GM21737 (cell line): Measurements from ENCODE around the gene CPT1B.
"Not testable (repeated sequence)": the region's sequence is repeated elsewhere in the genome, so short reads cannot be mapped to it uniquely, and the experiment has no call there.

ENCODE experiments used
- ATAC-seq: cut with Tn5 transposase; IDR thresholded peaks from one replicate; pipeline ENCODE4 v1.9.1; 2021; ENCODE audit warnings: mild to moderate bottlenecking, moderate library complexity; ENCODE audit not compliant: unreplicated experiment

The CPT1B gene

GRCh38 chr22:50547263-50547985 is 30.8 kb downstream of the CPT1B start:
- ATAC-seq: no peak

GRCh38 chr22:50546326-50547262 is 31.6 kb downstream of the CPT1B start:
- ATAC-seq: no peak

GRCh38 chr22:50545522-50546325 is 32.5 kb downstream of the CPT1B start, which contains the start of gene KLHDC7B:
TSS of gene KLHDC7B (plus strand) at chr22:50545899. CDS start at chr22:50546244, 345 bp downstream.
- no peak for ATAC-seq

- no peak for ATAC-seq
These were observed 33.4 kb downstream of the CPT1B start for GRCh38 chr22:50544746-50545253.

- ATAC-seq: no peak
These were observed 34.0 kb downstream of the CPT1B start for GRCh38 chr22:50544078-50544745.

DNA sequence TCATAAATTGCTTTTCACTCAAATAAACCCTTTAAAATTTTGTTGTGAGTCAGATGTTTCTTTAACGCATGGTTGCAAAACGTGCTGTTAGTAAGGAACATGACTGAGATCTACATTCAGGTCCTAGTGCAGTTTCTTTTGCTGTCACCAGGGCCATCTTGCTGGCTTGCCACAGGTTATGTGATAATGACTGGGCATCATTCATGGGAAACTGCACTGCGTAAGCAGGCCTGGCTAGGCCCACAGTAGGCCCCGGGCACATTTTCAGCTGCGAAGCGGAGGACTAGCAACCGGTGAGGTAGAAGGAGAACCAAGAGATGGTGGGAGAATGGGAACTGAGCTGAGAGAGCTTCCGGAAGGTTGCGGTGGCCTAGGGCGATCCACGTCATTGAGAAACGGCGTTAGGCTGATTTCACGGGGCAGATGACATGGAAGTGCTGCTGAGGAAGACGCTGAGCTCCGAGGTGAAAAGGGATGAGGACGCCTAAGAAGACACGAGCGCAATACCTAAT is 35.8 kb downstream of the CPT1B start:
- ATAC-seq: no peak

- not testable (repeated sequence) for ATAC-seq
These were observed 36.6 kb downstream of the CPT1B start for GRCh38 chr22:50541667-50542026.

DNA sequence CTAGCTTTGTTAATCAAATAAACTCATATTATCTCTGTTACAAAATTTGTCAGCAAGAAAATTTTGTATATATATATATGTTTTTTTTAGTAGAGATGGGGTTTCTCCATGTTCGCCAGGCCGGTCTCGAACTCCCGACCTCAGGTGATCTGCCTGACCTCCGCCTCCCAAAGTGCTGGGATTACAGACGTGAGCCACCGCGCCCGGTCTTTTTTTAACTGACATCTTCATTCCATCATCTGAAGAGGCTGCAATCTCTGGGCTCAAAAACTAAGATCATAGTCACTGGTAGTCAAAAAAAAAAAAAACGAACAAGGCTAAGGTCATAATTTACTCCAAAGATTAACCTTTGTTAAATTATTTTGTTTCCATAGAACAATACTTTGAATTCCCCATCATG is 37.8 kb downstream of the CPT1B start:
- ATAC-seq: no peak

DNA sequence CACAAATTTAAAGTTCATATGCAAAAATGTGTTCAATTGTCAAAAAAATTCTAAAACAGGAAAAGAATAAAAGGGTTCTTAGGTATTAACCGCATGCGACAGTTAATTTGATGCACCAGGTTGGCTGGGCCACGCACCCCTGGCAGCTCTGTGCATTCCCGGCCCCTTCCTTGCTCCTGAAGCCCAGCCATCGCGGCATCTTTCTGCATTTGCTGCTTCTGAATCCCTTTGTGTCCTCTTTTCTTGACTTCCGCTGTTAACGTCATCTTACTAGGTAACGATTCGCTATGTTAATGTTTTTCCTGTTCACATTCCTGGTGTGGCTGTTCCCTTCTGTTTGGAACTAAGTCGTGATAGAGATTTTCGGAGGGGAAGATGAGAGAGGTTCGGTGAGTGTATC is 40.5 kb downstream of the CPT1B start:
- no peak for ATAC-seq

- ATAC-seq: no peak
These were observed 42.0 kb downstream of the CPT1B start for GRCh38 chr22:50536226-50536625.

DNA sequence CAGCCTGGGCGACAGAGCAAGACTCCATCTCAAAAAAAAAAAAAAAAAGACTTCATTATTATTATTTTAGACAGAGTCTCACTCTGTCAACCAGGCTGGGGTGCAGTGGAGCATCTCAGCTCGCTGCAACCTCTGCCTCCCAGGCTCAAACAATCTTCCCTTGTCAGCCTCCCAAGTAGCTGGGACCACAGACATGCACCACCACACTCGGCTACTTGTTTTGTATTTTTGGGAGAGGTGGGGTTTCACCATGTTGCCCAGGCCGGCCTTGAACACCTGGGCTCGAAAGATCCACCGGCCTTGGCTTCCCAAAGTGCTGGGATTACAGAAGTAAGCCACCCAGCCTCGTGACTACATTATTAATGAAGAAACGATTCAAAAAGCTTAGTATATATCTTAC is 43.1 kb downstream of the CPT1B start:
- ATAC-seq: no peak

GRCh38 chr22:50533856-50534711 is 44.1 kb downstream of the CPT1B start:
- ATAC-seq: not testable (repeated sequence)

- no peak for ATAC-seq
These were observed 45.1 kb downstream of the CPT1B start for GRCh38 chr22:50532824-50533796.

DNA sequence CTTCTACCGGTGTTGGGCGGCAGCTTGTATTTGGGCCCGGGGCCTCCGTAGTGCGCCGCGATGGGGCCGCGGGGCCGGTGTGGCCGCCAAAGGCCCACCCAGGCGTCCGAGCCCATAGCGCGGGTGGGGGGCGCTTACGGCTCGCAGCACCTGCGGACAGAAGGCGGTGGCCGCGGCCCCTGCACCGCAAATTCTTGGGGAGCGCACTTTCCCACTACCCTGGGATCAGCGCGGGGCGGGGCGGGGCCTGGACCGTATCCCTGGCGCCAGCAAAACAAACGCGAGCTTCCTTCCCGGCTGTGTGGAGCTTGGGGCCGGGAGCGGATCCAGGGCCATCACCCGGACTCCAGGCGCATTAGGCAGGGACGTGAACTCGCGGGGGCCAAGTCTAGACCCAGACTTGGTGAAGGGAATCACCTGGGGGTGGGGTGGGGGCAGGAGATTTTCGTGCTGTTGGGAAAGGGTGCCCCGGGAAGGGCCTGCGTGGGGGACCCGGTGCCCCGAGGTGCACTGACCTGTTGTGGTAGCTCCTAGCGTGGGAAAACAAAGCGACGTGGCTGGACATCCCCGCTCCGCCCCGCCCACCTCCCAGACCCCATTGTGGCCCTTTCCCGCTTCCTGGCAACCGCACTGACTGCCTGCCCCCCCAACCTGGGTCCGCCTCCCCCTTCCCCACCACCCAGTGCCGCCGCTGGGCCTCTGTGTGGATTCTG is 46.1 kb downstream of the CPT1B start:
- ATAC-seq: no peak

DNA sequence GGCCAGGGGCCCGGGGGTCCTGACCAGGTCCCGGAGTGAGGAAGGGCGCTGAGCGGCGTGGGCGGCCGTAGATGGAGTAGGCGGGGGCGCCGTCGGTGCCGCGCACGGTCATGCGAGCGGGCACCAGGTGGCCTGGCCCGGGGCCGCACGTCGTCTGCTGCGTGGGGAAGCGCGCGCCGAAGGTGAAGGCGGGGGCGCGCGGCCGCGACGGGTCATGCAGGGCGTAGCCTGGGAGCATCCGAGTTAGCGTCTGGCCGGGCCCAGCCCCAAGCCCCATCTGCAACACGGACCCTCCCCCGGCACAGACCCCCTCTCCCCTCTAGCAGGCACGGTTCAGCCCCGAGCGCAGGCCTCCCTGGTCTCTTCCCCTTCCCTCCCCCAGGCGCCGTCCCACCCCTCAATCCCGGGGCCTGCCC is 46.7 kb downstream of the CPT1B start:
- ATAC-seq: peak; percentile 23

DNA sequence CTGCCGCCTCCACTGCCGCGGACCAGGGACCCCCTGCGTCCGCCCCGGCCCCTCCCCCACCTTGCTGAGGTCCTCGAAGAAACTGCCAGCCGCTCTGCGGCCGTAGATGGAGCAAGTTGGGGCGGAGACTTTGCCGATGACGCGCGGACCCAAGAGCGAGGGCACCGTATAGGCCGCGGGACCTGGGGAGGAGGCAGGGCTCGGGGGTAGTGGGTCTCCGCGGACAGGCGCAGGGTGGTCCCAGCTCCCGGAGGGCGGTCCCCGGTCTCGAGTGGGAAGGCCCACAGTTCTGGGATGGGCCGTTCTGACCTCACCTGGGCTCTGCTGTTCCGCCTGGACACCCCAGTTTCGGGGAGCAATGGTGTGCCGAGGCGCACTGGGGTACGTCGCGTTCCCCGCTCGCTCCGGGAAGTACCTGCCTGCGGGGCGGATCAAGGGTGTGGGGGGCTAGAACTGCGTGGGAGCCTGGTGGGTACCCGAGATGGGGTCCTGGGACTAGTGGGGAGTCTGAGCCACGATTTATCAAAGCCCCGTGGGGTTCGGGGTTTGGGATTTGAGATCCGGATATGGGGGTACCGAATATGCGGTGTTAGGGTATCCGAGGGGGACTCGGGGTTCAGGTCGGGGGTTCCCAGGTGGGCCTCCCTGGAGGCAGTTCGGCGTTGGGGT is 47.2 kb downstream of the CPT1B start:
- no peak for ATAC-seq

- no peak for ATAC-seq
These were observed 47.7 kb downstream of the CPT1B start for GRCh38 chr22:50530580-50530876.
